ENCODE data around the gene SLC25A53. TPM values are rescaled to one million over a fixed set of nuclear protein-coding genes. Genes with fewer than 3 reads are reported as not detected.
"Not testable (repeated sequence)": the region's sequence is repeated elsewhere in the genome, so short reads cannot be mapped to it uniquely, and the experiment has no call there.

The SLC25A53 gene
- total RNA-seq, 2 experiments from 2014 or later: 4.8 to 15.6 TPM

DNA sequence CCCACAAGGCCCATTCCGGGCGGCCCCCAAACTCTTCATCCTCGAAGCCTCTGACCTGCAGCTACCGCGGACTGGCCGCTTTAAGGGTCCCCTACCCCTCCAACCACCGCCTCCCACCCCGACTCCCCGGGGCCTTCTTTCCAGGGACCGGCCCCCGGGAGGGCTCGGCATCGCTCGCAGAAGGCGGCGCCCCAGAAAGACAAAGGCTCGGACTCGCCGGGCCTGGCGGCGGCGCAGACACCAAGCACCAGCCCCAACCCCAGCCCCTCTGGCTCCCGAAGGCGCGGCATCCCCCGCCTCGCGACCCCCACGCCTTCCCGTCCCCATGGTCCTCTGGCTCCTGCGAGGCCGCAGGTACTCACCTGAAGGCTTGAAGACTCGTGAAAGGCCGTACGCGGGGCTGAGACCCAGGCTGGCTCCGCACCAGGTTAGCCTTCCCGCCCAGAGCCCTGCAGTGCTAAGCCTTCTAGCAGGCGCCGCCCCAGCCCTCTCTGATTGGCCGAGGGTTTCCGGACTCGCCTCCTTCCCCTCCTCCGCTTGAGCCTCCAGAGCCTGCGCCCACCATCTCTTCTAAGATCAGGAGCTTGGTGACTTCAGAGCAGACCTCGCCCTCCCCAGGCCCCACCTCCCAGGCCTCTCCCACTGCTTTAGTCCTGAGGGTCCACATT is 80.9 kb downstream of the SLC25A53 start, which contains the start of gene TMSB15C:
TMSB15C (minus strand) TSS at position 459 of the 668 bp plus-strand sequence.
- H2AFZ ChIP-seq (ENCODE audit: low read length); POLR2A ChIA-PET; BruUV-seq (replicated peaks); H3K79me2 ChIP-seq (ENCODE audit: insufficient read depth, low read depth, low read length); H3K4me1 ChIP-seq (ENCODE audit: insufficient read depth, low read length, poor library complexity, severe bottlenecking); H3K9me3 ChIP-seq (ENCODE audit: low read length); H4K20me1 ChIP-seq (ENCODE audit: insufficient read depth, low read length); H3K9me2 ChIP-seq (ENCODE audit: insufficient read depth, low read length); H3K36me3 ChIP-seq (ENCODE audit: insufficient read depth, low read length); H3K4me3 ChIP-seq (ENCODE audit: low read depth, low read length, poor library complexity, severe bottlenecking); H3K4me2 ChIP-seq (ENCODE audit: low read length); DNase-seq (ENCODE audit: low spot score); intact Hi-C loops (cut with micrococcal nuclease; ENCODE audit: unreplicated experiment); CTCF ChIA-PET (ENCODE audit: unreplicated experiment); H3K27ac ChIP-seq (ENCODE audit: low read depth, low read length, poor library complexity, severe bottlenecking): not testable (repeated sequence)

- H3K36me3 ChIP-seq (ENCODE audit: insufficient read depth, low read length); BruUV-seq (replicated peaks); H3K27ac ChIP-seq (ENCODE audit: low read depth, low read length, poor library complexity, severe bottlenecking); H3K4me2 ChIP-seq (ENCODE audit: low read length); H3K4me1 ChIP-seq (ENCODE audit: insufficient read depth, low read length, poor library complexity, severe bottlenecking); H4K20me1 ChIP-seq (ENCODE audit: insufficient read depth, low read length); intact Hi-C loops (cut with micrococcal nuclease; ENCODE audit: unreplicated experiment); H3K9me2 ChIP-seq (ENCODE audit: insufficient read depth, low read length); H2AFZ ChIP-seq (ENCODE audit: low read length); DNase-seq (ENCODE audit: low spot score); H3K9me3 ChIP-seq (ENCODE audit: low read length); POLR2A ChIA-PET; CTCF ChIA-PET (ENCODE audit: unreplicated experiment); H3K79me2 ChIP-seq (ENCODE audit: insufficient read depth, low read depth, low read length); H3K4me3 ChIP-seq (ENCODE audit: low read depth, low read length, poor library complexity, severe bottlenecking): not testable (repeated sequence)
Measured at GRCh38 chrX:104062636-104063035, 94.2 kb downstream of the SLC25A53 start.

- BruUV-seq (replicated peaks); H3K4me1 ChIP-seq (ENCODE audit: insufficient read depth, low read length, poor library complexity, severe bottlenecking); H3K4me3 ChIP-seq (ENCODE audit: low read depth, low read length, poor library complexity, severe bottlenecking); CTCF ChIA-PET (ENCODE audit: unreplicated experiment); H3K27ac ChIP-seq (ENCODE audit: low read depth, low read length, poor library complexity, severe bottlenecking); POLR2A ChIA-PET; H3K4me2 ChIP-seq (ENCODE audit: low read length); DNase-seq (ENCODE audit: low spot score); H3K9me3 ChIP-seq (ENCODE audit: low read length); H3K9me2 ChIP-seq (ENCODE audit: insufficient read depth, low read length); intact Hi-C loops (cut with micrococcal nuclease; ENCODE audit: unreplicated experiment); H2AFZ ChIP-seq (ENCODE audit: low read length); H3K79me2 ChIP-seq (ENCODE audit: insufficient read depth, low read depth, low read length); H4K20me1 ChIP-seq (ENCODE audit: insufficient read depth, low read length); H3K36me3 ChIP-seq (ENCODE audit: insufficient read depth, low read length): not testable (repeated sequence)
Measured at GRCh38 chrX:104054956-104055355, 101.9 kb downstream of the SLC25A53 start.

Other genes with a start within 250 kb of the SLC25A53 start
- gene TMSB15B, start 194.4 kb downstream of the SLC25A53 start, total RNA-seq (2014; rRNA removed; shearing (Covaris generic)): 11.2 and 13.7 TPM in 2 replicates
- 23.6 and 24.3 TPM in 2 replicates for gene TMSB15B, start 194.4 kb downstream of the SLC25A53 start, total RNA-seq (2022)
- gene H2BW1, start 143.3 kb downstream of the SLC25A53 start, total RNA-seq (2014; rRNA removed; shearing (Covaris generic)): not detected in 2 replicates
- not detected in 2 replicates for gene H2BW1, start 143.3 kb downstream of the SLC25A53 start, total RNA-seq (2022)
- gene H2BW2, start 117.1 kb downstream of the SLC25A53 start, total RNA-seq (2014; rRNA removed; shearing (Covaris generic)): not detected in 2 replicates
- gene H2BW2, start 117.1 kb downstream of the SLC25A53 start, total RNA-seq (2022): not detected in 2 replicates
- gene TMSB15C, start 80.8 kb downstream of the SLC25A53 start, total RNA-seq (2014; rRNA removed; shearing (Covaris generic)): 5.4 and 11.3 TPM in 2 replicates
- 9.0 and 10.6 TPM in 2 replicates for gene TMSB15C, start 80.8 kb downstream of the SLC25A53 start, total RNA-seq (2022)
- gene ZCCHC18, start 44.5 kb downstream of the SLC25A53 start, total RNA-seq (2014; rRNA removed; shearing (Covaris generic)): 12.1 and 24.5 TPM in 2 replicates
- 4.5 and 4.6 TPM in 2 replicates for gene ZCCHC18, start 44.5 kb downstream of the SLC25A53 start, total RNA-seq (2022)
- 10.6 and 10.8 TPM in 2 replicates for gene FAM199X, start 9.4 kb upstream of the SLC25A53 start, total RNA-seq (2014; rRNA removed; shearing (Covaris generic))
- 16.0 and 19.2 TPM in 2 replicates for gene FAM199X, start 9.4 kb upstream of the SLC25A53 start, total RNA-seq (2022)
- not detected in 2 replicates for gene ESX1, start 97.9 kb upstream of the SLC25A53 start, total RNA-seq (2014; rRNA removed; shearing (Covaris generic))
- gene ESX1, start 97.9 kb upstream of the SLC25A53 start, total RNA-seq (2022): not detected in 2 replicates